Superior temporal gyrus (tissue), 1 donor: ENCODE data around the gene ZNF512B.
A peak's percentile ranks its signal among the peaks of the same experiment; 100 is the strongest.
"Not testable (repeated sequence)": the region's sequence is repeated elsewhere in the genome, so short reads cannot be mapped to it uniquely, and the experiment has no call there.

Experiments used
- DNase-seq: peaks from one replicate; pipeline ENCODE4 v3.0.0-alpha.2; 2016; ENCODE audit errors: extremely low spot score

Gene ZNF512B

DNA sequence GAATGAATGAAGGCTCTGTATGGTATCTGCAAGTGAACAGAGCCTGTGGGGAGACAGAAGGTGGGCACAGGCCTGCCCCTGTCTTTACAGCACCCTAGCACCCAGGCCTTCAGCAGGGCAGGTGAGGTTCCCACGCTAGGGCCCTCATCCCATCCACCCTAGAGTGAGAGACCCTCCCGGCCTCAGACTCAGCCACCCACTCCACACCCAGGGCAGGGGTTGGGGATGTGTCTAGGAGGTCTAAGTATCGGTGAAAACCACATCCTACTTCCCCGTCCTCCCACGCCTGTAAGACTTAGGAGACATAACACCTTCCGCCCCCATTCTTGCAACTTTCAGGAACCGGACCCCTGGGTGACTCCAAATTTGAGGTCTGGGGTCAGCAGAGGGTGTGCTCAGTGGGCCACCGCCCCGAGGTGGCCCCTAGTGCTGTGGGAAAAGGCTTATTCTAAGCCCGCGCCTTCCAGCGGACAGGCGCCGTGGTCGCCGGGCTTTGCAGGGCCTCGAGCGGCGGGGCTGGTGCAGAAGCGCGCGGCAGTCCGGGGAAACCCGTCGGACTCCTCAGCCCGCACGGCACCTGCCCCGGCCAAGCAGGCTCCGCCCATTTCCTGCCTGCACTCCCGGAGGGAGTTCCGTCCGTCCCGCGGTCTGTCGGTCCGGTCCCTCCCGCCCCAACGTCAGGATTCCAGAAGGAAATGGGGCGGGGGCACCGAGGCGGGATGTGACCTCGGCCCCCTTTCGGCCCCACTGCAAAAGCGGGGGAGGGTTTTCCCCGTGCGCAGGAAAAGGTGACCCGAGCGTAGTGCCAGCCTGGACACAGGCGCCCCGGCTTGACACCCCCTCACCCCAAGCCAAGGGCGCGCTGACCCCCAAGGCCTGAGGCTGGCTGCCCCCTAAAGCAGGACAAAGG lies 8.8 kb upstream of the ZNF512B start:
- no peak for DNase-seq

- no peak for DNase-seq
Measured at GRCh38 chr20:63977739-63978276, 8.1 kb upstream of the ZNF512B start.

- DNase-seq = no peak
Measured at GRCh38 chr20:63976980-63977738, 7.4 kb upstream of the ZNF512B start.

DNA sequence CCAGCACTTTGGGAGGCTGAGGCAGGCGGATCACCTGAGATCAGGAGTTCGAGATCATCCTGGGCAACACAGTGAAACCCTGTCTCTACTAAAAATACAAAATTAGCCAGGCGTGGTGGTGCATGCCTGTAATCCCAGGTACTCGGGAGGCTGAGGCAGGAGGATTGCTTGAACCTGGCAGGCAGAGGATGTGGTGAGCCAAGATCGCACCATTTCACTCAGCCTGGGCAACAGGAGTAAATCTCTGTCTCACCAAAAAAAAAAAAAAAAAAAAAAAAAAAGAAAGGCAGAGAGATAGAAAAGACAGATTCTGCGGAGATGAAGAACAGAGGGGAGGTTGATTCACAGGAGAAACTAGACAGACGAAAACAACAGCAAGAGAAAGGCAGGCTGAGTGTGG lies 6.8 kb upstream of the ZNF512B start:
- DNase-seq = not testable (repeated sequence)

DNA sequence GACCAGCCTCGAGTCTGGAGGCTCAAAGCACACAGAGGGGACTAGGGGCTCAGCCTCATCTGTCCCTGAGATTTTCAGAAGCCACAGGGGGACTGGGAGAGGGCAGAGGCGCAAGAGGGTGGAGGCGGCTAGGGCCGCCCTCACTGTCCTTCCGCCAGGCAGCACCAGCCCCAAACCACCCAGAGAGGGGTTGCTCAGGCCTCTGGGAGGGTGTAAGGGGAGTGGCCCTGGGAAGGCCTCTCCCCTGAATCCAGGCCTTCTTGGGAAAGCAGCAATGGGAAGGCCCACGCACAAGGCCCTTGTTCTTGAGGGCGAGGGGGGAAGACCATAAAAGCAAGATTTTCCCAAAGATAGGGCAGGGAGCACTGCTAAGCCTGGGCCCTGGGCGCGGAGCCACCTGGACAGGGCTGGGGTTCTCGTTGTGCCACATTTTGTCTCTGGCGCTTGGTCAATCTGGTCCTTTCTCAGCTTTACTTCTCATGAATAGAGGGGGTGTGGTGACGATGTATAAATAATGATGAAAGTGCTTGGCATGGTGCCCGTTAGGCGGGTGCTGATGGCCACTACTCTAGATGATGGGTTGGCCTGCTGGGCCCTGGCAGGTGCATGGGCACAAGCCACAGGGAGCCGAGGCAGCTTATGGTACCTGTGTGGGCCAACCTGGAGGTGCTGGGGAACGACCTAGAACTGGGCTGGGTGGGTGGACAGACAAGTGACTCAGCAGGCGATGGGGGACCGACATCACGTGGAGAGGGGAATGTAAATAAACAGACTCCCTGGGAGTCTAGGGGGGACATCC lies 4.9 kb upstream of the ZNF512B start:
- DNase-seq = no peak

DNA sequence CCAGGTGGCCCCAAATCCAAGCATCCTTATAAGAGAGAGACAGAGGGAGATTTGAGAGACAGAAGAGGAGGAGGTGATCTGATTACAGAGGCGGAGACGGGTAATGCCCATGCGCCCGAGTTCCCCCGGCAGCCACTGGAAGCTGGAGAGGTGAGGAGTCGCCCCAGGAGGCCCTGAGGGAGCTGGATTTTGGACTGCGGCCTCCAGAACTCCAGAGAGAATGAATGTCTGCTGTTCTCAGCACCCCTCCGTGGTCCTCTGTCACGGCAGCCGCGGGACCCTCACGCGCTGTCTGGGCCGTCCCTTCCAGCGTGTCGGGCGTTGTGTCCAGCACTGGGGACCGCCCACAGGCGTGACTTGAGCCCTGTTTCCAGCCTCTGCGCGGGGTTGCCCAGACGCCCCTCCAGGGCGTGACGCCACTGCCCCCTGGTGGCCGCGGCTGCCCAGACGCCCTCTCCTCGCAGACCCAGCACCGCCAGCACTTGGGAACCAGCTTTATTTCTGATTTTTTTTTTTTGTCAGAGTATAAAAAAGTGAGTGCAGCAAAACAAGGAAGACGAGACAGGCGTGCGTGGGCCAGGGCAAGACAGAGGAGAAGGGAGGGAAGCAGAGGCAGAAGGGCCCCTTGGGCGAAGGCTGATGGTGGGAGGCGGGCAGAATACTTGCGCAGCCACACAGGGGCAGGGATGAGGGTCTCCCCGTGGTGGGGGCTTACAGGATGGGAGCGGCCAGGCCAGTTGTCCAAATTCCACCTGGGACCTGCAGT lies 4.1 kb upstream of the ZNF512B start:
- DNase-seq = peak; percentile 88

GRCh38 chr20:63973160-63973479 lies 3.4 kb upstream of the ZNF512B start:
- no peak for DNase-seq

GRCh38 chr20:63972312-63973159 lies 2.8 kb upstream of the ZNF512B start:
- DNase-seq = no peak

GRCh38 chr20:63971960-63972311 lies 2.2 kb upstream of the ZNF512B start:
- DNase-seq = not testable (repeated sequence)

DNA sequence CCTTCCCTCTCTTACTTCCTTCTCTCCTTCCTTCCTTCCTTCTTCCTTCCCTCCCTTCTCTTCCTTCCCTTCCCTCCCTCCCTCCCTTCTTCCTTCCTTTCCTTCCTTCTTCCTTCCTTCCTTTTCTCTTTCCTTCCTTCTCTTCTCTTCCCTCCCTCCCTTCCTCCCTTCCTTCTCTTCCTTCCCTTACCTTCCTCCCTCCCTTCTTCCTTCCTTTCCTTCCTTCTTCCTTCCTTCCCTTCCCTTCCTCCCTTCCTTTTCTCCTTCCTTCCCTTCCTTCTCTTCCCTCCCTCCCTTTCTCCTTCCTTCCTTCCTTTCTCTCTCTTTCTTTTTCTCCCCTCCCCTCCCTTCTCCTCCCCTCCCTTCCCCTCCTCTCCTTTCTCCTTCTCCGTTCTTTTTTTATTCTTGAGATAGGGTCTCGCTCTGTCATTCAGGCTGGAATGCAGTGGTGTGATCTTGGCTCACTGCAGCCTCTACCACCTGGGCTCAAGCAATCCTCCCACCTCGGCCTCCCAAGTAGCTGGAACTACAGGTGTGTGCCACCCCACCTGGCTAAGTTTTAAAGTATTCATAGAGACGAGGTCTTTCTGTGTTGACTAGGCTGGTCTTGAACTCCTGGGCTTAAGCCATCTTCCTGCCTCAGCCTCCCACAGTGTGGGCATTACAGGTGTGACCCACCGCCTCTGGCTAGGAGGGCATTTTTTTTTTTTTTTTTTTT lies 1.1 kb upstream of the ZNF512B start:
- DNase-seq = no peak

GRCh38 chr20:63968928-63969760 lies 586 bp downstream of the ZNF512B start:
- DNase-seq = no peak

DNA sequence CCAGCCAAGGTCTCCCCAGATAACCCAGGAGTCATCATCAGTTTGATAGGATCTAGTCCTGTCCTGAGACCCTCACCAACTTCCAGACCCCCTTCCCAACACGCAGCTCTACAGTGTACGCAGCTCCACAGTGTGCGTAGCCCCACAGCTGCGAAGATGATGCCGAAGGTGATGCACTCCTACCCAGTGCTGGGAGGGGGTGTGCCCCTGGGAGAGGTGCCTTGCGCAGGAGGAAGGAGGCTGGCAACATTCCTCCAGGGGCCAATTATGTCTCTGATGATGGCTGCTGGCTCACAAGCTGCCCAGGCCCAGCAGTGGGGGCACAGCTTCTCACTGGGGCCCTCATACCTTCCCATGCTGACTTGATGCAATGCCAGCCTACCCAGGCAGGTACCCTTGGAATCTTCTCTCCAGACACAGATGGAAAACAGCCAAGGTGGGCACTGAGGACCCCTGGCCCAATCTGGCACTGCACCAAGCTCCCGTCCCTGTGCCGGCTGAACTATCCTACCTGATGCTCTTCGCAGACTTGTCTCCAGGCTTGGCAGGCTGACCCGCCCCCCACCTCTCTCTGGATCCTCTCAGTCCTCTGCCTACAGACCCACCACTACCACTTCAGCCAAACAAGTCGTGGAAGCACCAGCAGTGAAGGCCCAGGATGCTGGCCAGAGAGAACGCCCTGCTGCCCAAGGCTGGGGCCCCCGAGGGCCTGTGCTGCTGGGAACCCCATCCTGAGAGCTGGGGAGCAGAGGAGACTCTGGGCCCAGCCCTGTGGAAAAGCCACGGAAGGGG lies 1.4 kb downstream of the ZNF512B start:
- no peak for DNase-seq

DNA sequence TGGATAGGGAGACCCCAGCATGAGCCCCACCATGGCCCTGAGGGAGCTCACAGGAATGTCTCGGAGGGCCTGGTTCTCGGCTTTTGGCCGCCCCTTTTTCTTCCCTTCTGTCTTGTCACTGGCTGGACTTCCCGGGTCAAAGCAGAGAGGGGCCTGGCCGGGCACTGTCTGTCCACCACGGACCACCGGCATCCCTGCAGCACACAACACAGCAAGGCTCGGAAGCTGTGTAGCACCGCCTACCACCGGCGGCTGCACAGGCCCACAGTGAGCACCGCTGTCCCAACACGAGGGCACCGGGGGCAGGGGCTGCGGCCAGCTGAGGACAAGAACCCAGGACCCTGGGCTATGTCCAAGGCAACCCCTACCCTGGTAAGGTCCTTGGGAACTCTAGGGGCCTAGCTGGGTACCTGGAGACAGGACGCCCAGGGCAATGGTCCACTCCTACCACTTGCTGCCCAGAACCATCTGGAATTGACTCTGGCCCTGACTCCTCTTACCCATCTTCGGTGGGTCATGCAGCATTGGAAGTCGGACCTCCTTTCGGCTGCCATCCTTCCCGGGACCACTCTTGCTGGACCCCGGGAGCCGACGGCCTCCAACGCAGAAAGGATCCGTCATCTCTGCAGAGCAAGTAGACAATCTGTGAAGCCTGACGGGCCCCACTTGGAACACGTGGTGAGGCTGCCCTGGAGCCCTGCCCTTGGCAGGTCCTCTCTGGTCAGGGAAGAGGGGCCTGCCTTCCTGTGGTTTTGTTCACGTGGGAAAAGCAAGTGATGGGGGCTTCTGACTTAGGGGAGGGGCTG lies 2.2 kb downstream of the ZNF512B start:
- no peak for DNase-seq

- DNase-seq = no peak
Measured at GRCh38 chr20:63966944-63967322, 2.8 kb downstream of the ZNF512B start.

- DNase-seq = no peak
Measured at GRCh38 chr20:63966172-63966943, 3.4 kb downstream of the ZNF512B start.

DNA sequence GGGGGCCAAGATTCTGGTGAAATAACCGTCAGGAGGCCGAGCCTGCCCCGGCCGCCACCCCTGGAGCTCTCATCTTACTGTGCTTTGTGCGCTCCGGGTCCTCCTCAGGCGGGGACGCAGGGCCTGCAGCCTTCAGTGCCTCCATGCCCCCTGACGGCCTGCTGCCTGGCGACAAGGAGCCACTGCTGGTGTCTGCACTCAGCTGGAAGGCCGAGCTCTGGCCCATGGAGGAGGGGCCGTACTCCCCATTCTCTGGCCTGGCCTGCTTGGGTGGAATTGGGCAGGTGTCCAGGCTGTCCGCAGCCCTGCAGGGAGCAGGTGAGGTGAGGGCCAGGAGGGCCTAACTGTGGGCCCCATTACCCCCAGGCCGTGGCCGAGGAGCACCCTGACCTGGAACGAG lies 5.3 kb downstream of the ZNF512B start:
- no peak for DNase-seq
